Stomach (tissue), 4 donors: Measurements from ENCODE around the gene SPON2.

Source experiments
- CTCF ChIP-seq, 7 experiments: fragments of 450-650 bp in 4 of 7; fragments of 200-600 bp in 3 of 7; sonication (generic) in 3 of 7; IDR thresholded peaks; one replicate each; pipeline ENCODE4 v1.5.1; 2016 to 2019; ENCODE audit warnings: antibody characterized with exemption in 7 of 7, control low read depth in 2 of 7, mild to moderate bottlenecking in 1 of 7
- POLR2A ChIP-seq, 4 donors: fragments of 450-650 bp; IDR thresholded peaks; one replicate each; pipeline ENCODE4 v1.6.1; 2016; ENCODE audit warnings: antibody characterized with exemption in 4 of 4, control low read depth in 2 of 4, mild to moderate bottlenecking in 1 of 4, moderate library complexity in 1 of 4

- no peak for TF ChIP-seq CTCF (IDR thresholded peaks at IDR 0.05)
- no peak for TF ChIP-seq POLR2A (IDR thresholded peaks at IDR 0.05)
These were observed 34.1 kb upstream of the SPON2 start for GRCh38 chr4:1206299-1207156.
